Urinary bladder (tissue), 4 donors: ENCODE results near the gene OLIG1. TPM values are rescaled to one million over a fixed set of nuclear protein-coding genes. Genes with fewer than 3 reads are reported as not detected.

Experiments used
- DNase-seq: peaks from one replicate; pipeline ENCODE4 v3.0.0-alpha.2; 2015; ENCODE audit errors: extremely low spot score
- H3K27ac ChIP-seq: one replicate; pipeline ENCODE4 v1.5.1; 2013; ENCODE audit warnings: low read depth, mild to moderate bottlenecking, moderate library complexity
- H3K36me3 ChIP-seq: one replicate; pipeline ENCODE4 v1.6.1; 2013; ENCODE audit warnings: mild to moderate bottlenecking, moderate library complexity; ENCODE audit not compliant: insufficient read depth
- H3K4me1 ChIP-seq: one replicate; pipeline ENCODE4 v1.6.1; 2013; ENCODE audit warnings: mild to moderate bottlenecking, moderate library complexity; ENCODE audit not compliant: insufficient read depth
- H3K4me3 ChIP-seq: one replicate; pipeline ENCODE4 v1.5.1; 2013; ENCODE audit warnings: low read depth, low read length
- WGBS: extraction: QIAGEN DNeasy Blood & Tissue Kit; methylation state at CpG from one replicate; pipeline ENCODE4 v1.1.7; 2013; 5-methylcytosine and 5-hydroxymethylcytosine counted together
- polyA plus RNA-seq: library from polyadenylated mRNA; stranded (reverse); fragments of 200-250 nt; gene quantifications from one replicate; pipeline ENCODE4 v1.2.3, GENCODE V29; 2013
- total RNA-seq: library from RNA; depleted of rRNA; stranded (reverse); fragments of >200 nt; gene quantifications from one replicate; pipeline ENCODE4 v1.2.3, GENCODE V29; 2014
- donor health status: healthy with polysubstance abuse.
- donor health status: healthy.

The OLIG1 gene
- total and polyA plus RNA-seq, 2 donors, result not detected

DNA sequence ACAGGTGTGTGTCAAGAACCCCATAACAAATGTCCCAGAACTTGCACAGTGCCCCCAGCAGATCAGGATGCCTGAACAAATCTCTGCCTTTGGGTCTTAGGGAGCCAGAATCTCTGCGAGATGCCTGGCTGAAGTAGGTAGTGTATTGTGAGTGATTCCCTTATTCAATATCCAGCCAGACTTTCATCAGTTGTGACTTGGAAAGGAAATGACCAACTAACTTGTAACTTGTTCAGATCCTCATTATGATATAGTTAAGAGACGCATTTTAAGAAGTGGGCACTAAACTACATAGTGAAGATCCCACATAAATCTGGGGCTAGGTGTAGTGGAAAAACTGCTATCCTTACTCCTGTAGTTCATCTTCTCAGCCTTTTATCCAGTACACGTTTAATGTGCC lies 32.4 kb upstream of the OLIG1 start:
- no peak for DNase-seq
- H3K36me3 ChIP-seq, result no peaks in the 10 kb centered on the region
- H3K4me3 ChIP-seq, result no peak overlapping the region
- no peaks in the 10 kb centered on the region for H3K4me1 ChIP-seq
- H3K27ac ChIP-seq, result no peak overlapping the region
- 76% methylated on average over 3 of the region's 3 CpGs for WGBS

DNA sequence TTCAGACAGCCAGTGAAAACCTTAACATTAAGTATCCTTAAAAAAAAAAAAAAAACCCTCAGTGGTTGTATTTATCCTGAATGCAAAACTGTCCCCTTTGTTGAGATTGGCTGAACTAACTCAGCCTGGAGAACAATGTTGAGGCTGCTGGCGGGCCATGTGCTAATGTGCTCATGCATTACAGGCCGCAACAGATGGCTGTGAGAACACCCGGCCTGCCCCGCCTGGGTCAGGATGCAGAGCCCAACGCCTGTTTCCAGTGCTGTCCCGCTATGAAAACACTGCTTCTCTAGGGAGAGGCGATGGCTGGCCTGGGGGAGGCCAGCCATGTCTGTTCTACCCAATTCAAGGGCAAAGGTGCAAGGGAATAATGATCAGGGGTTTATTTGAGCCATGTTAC lies 30.4 kb upstream of the OLIG1 start:
- Histone ChIP-seq H3K4me1 (no peaks in the 10 kb centered on the region), H3K36me3 (no peaks in the 10 kb centered on the region), H3K4me3 (no peak overlapping the region), H3K27ac (no peak overlapping the region)
- no peak for DNase-seq
- whole genome bisulfite sequencing, result 67% methylated on average over 7 of the region's 7 CpGs

DNA sequence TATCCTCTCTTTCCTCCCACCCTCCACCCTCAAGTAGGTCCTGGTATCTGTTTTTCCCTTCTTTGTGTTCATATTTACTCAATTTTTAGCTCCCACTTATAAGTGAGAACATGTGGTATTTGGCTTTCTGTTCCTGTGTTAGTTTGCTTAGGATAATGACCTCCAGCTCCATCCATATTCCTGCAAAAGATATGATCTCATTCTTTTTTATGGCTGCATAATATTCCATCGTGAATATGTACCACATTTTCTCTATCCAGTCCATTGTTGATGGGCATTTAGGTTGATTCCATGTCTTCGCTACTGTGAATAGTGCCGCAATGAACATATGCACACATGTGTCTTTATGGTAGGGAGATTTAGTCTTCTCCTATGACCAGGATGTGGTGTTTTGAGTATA lies 29.7 kb upstream of the OLIG1 start:
- H3K27ac ChIP-seq, result no peak overlapping the region
- no peak for DNase-seq
- 91% methylated on average over 3 of the region's 3 CpGs for WGBS
- H3K4me3 ChIP-seq, result no peak overlapping the region
- H3K36me3 ChIP-seq, result no peaks in the 10 kb centered on the region
- no peaks in the 10 kb centered on the region for H3K4me1 ChIP-seq

DNA sequence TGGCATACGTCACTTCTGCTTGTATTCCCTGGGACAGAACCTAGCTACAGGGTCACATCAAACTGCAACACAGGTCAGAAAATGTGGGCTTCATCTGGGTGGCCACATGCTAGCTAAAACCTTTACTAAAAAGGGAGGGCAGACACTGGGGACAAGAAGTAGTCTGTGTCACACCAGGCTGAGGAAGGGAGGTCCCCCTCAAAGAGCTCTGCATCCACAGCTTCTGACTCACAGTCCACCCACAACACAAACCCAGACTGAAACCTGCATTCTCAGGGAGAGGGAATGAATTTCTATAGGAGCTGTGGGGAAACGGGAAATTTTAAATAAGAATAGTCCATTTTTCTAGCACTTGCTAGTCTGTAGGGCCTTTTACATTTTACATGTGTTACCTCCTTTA lies 28.0 kb upstream of the OLIG1 start:
- Histone ChIP-seq H3K36me3 (no peaks in the 10 kb centered on the region), H3K27ac (no peak overlapping the region), H3K4me3 (no peak overlapping the region), H3K4me1 (no peaks in the 10 kb centered on the region)
- WGBS, result 55% methylated on average over 2 of the region's 2 CpGs
- DNase-seq, result no peak

DNA sequence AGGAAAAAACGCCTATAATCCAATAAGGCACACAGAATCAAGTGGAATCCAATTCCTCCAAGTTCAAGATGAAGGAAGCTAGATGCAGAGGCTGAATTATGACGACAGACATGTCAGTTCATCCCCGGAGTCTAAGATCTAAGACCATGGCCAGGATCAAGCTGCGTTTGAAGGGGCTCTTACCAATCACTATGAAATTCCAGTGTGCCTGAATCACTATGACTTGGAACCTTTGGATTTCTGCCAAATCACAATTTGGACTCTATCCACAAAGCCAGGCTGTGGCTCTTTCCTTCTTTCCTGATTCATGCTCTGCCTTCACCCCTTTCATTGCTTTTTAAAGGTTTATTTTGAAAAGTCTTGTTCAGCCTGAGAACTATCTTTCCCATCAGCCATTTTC lies 27.1 kb upstream of the OLIG1 start:
- Histone ChIP-seq H3K4me3 (no peak overlapping the region), H3K27ac (no peak overlapping the region), H3K36me3 (no peaks in the 10 kb centered on the region), H3K4me1 (no peaks in the 10 kb centered on the region)
- DNase-seq, result no peak
- WGBS, result 18% methylated on average over 4 of the region's 4 CpGs

DNA sequence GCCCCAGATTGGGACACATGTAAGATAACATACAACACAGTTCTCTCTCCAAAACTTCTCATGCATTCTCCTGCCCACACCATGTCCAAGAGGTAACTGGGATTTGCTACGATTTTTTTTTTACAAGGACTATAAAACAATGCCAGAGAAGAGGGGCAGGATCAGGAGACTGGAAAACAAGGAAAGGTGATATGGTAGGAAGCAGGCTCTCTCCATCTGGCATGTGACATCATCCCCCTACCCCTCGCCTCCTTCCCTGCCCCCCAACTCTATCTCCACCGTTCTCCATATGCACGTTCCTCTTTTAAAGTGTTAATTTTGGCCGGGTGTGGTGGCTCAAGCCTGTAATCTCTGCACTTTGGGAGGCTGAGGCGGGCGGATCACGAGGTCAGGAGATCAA lies 23.5 kb upstream of the OLIG1 start:
- H3K27ac ChIP-seq, result no peak overlapping the region

DNA sequence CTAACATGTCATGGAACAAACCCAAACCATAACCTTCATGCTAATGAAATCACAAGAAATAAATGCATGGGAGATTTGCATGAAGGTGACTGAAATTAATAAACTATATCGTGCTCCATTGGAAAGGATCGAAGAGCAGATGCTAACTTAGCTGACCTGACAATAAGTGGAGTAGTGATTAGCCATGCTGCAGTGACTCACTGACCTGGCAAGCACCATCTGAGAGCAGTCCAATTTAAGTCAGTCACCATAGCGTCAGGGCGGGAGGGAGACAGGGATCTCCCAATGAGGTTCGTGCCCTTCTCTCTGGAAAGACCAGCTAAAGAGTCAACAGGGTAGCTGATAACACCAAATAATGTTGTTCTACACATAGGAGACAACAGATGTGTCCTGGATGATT lies 22.7 kb upstream of the OLIG1 start:
- no peaks in the 10 kb centered on the region for H3K36me3 ChIP-seq
- H3K4me1 ChIP-seq, result no peaks in the 10 kb centered on the region
- no peak overlapping the region for H3K4me3 ChIP-seq
- H3K27ac ChIP-seq, result no peak overlapping the region
- WGBS, result 73% methylated on average over 5 of the region's 5 CpGs
- DNase-seq, result no peak

More for the DNA sequence above, 23.5 kb upstream of the OLIG1 start:
- Histone ChIP-seq H3K4me1 (no peaks in the 10 kb centered on the region), H3K36me3 (no peaks in the 10 kb centered on the region), H3K4me3 (no peak overlapping the region)
- DNase-seq, result no peak
- 68% methylated on average over 8 of the region's 8 CpGs for WGBS

DNA sequence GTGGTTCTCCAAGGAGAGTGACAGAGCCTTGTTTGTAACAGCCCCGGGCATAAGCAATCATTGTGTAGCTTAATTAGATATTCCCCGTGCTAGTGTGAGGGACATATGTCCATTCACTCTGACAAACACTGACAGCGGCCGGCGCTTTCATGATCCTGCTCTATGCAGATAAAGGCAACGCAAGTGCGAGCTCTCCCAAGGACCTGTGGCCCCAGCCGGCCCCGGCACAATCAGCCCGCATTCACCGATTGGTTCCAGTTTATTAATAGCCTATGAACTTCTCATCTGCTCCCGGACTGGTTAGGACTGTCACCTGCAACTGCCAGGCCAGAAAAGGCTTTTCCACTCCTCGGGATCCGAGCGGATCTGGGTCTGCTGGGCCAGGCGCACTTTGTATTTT lies 18.0 kb upstream of the OLIG1 start:
- DNase-seq, result no peak
- H3K4me3 ChIP-seq, result no peak overlapping the region

DNA sequence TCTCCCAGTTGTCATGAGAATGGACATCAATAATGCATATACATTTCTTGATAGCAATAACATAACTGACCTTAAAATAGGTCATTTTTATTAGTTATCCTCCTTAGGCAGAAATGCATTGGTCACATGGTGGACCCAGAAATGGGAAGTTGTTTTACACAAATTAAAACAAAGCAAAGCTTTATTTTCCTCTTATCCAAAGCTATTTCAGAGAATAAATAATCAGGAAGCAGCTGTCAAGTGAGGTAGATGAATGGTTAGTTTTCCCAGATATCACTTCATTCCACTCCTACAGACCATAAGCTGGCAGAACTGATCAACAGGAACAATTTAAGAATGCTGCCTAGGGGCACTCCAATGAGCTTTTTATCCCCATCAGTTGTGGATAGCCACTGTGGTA lies 16.0 kb upstream of the OLIG1 start:
- DNase-seq, result no peak
- no peak overlapping the region for H3K4me3 ChIP-seq
- no peak overlapping the region for H3K27ac ChIP-seq
- H3K36me3 ChIP-seq, result no peaks in the 10 kb centered on the region
- no peaks in the 10 kb centered on the region for H3K4me1 ChIP-seq

More for the DNA sequence above, 18.0 kb upstream of the OLIG1 start:
- no peak overlapping the region for H3K27ac ChIP-seq
- no peaks in the 10 kb centered on the region for H3K4me1 ChIP-seq
- 85% methylated on average over 16 of the region's 16 CpGs for WGBS
- no peaks in the 10 kb centered on the region for H3K36me3 ChIP-seq

DNA sequence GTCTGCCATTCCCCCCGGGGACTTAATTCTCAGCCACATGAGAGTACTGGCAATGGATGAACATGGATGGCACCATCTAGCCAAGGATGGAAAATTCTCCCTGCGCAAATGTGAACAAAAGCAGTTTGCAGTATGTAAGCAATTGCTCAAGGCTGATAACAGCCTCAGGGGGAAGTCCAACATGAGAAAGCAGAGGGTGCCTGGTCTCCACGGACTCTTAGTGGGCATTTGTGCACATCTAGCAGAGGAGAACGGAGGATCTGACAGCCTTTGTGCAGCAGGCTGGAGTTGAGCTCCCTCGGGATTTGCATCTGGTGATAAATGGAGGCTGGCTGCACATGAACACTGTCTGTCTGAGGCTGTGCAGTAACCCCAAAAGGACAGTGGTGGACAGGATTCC lies 13.9 kb upstream of the OLIG1 start:
- WGBS, result 68% methylated on average over 5 of the region's 5 CpGs
- H3K4me1 ChIP-seq, result no peaks in the 10 kb centered on the region
- H3K36me3 ChIP-seq, result no peaks in the 10 kb centered on the region
- no peak overlapping the region for H3K4me3 ChIP-seq
- no peak overlapping the region for H3K27ac ChIP-seq
- no peak for DNase-seq

DNA sequence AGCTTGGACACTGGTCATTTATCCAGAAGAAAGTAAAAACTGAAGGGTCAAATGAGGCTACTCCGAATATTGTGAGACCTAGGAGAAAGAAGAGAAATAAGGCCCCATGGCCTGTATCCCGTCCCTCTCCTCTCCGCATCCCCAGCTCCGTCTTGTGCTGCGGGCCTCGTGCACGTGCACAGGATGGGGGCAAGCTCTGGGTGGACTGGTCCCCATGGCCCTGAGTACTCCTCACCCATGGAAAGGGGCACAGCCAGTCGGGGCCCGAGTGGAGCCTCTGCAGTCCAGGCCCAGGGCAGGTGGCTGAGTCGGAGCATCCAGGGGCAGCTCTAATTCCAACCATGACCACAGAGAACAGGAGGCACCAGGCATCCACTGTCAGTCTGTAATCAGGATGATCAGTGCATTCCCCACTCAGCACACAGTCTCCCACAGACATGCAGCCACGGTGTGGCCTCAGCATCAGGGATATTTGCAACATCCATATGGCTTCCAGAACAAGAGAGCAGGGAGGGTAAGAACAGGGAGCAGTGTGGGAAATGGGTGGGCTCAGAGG lies 12.5 kb upstream of the OLIG1 start:
- Histone ChIP-seq H3K4me1 (no peaks in the 10 kb centered on the region), H3K36me3 (no peaks in the 10 kb centered on the region), H3K27ac (no peak overlapping the region), H3K4me3 (no peak overlapping the region)
- no peak for DNase-seq
- 83% methylated on average over 11 of the region's 11 CpGs for WGBS

DNA sequence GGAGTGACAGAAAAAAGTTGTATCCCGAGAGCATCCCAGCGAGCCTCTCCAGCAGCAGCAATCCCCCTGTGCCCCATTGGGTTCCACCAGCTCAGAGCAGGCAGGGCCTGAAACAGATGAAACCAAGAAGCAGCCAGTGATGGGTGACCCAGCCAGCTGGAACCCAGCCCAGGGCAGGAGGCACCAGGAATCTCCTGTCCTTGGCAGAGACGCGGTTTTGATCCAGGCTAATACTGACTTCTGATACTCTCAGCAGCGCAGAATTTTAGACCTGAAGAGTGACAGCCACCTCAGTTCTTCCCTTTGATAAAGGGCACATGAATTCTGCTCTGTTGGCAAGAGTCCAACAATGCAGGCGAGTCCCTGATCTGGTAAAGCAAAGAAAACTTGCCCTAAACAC lies 11.4 kb upstream of the OLIG1 start:
- Histone ChIP-seq H3K4me3 (no peak overlapping the region), H3K27ac (no peak overlapping the region), H3K4me1 (no peaks in the 10 kb centered on the region), H3K36me3 (no peaks in the 10 kb centered on the region)
- 51% methylated on average over 6 of the region's 6 CpGs for WGBS
- no peak for DNase-seq

DNA sequence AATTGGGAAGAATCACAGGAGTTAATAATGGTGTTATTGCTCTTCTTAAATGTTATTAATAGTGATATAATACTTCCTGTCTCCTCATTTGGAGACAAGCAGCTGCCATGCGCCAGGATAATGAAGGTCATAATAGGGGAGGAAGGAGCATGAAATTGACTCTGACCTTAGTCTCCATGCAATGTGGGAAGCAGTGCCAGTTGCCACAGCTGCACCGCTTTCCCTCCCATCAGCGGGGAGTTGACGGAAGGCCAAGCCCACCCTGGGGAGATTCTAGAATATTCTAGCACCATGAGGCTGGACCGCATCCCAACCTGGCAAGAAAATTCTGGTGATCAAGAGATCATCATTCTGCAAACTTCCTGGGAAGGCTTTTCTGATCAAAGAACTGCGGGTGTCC lies 11.0 kb upstream of the OLIG1 start:
- Histone ChIP-seq H3K36me3 (no peaks in the 10 kb centered on the region), H3K27ac (no peak overlapping the region), H3K4me3 (no peak overlapping the region), H3K4me1 (no peaks in the 10 kb centered on the region)
- WGBS, result 72% methylated on average over 6 of the region's 6 CpGs
- DNase-seq, result no peak

DNA sequence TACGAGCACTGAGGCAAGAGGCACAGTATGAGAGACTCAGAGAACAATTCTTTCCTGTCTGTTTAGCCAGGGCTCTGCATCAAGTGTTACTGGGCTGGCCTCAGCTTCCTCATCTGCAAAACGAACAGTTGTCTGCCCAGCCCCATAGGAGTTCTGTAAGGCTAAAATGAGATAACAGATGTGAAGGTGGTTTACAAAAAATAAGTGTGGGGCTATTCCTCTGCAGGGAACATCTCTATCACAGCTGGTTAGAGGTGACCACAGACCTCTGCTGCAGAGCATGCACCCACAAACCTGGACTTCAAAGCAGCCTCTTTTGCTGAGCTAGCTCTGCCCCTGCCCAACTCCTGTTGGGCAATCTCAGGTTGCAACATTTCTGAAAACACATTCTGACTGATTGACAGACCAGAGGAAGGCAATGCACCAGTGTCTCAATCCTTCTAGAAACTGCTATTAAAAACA lies 10.5 kb upstream of the OLIG1 start:
- DNase-seq, result no peak
- Histone ChIP-seq H3K4me1 (no peaks in the 10 kb centered on the region), H3K4me3 (no peak overlapping the region), H3K36me3 (no peaks in the 10 kb centered on the region), H3K27ac (no peak overlapping the region)
- 48% methylated on average over 2 of the region's 2 CpGs for WGBS

DNA sequence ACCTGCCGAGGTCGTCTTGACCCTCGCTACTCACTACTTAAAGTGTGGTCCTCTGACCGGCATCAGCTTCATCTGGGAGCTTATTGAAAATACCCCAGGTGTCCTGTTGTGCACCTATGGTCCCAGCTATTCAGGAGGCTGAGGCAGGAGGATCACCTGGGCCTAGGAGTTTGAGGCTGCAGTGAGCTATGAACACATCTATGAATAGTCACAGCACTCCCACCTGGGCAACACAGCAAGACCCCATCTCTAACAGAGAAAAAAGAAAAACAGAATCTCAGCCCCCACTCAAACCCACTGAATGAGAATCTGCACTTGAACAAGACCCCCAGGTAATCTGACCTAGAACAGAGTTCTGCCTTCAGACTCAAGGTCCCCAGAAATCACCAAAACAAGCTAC lies 8.7 kb upstream of the OLIG1 start:
- no peak overlapping the region for H3K27ac ChIP-seq
- no peaks in the 10 kb centered on the region for H3K36me3 ChIP-seq
- WGBS, result 91% methylated on average over 4 of the region's 4 CpGs
- DNase-seq, result no peak
- no peaks in the 10 kb centered on the region for H3K4me1 ChIP-seq
- H3K4me3 ChIP-seq, result no peak overlapping the region
